CD4-positive, alpha-beta memory T cell (primary cell): Measurements from ENCODE around the gene TEX48. TPM values are rescaled to one million over a fixed set of nuclear protein-coding genes. Genes with fewer than 3 reads are reported as not detected.

Experiments
- CTCF ChIA-PET: fragments of 350-600 bp; sonication (Branson Sonifier 250); formaldehyde crosslinking; loops from one replicate; lab custom pipeline; 2021; ENCODE audit warnings: inconsistent platforms; ENCODE audit not compliant: partially characterized antibody; lab: Charles Lee
- POLR2A ChIA-PET: fragments of 350-600 bp; sonication (Branson Sonifier 250); formaldehyde crosslinking; loops from one replicate; lab custom pipeline; 2021; ENCODE audit not compliant: partially characterized antibody; lab: Charles Lee
- DNase-seq, 5 donors: peaks; one replicate each; pipeline versions ENCODE4 v3.0.0 to v3.0.0-alpha.2; 2020 to 2022; ENCODE audit warnings: mixed read lengths in 1 of 5
- H3K27ac ChIP-seq: one replicate; pipeline ENCODE4 v1.7.0; 2013; ENCODE audit warnings: low read depth, low read length
- H3K27me3 ChIP-seq: 2 replicates; pipeline ENCODE4 v1.7.0; 2013; ENCODE audit warnings: mild to moderate bottlenecking, low read length, moderate library complexity; ENCODE audit not compliant: insufficient read depth
- H3K36me3 ChIP-seq: 2 replicates; pipeline ENCODE4 v1.7.0; 2013; ENCODE audit warnings: mild to moderate bottlenecking, low read length, moderate library complexity; ENCODE audit not compliant: insufficient read depth
- H3K4me1 ChIP-seq: 2 replicates; pipeline ENCODE4 v1.7.0; 2013; ENCODE audit warnings: mild to moderate bottlenecking, low read length, moderate library complexity; ENCODE audit not compliant: insufficient read depth
- H3K4me3 ChIP-seq, 2 donors: one replicate each; pipeline ENCODE4 v1.7.0; 2013; ENCODE audit warnings: low read length in 2 of 2, mild to moderate bottlenecking in 1 of 2
- H3K9me3 ChIP-seq, 2 donors: one replicate each; pipeline ENCODE4 v1.7.0; 2013; ENCODE audit warnings: low read length in 2 of 2, control low read depth in 1 of 2; ENCODE audit not compliant: control insufficient read depth in 1 of 2
- H3K27ac Mint-ChIP-seq, 7 donors: one replicate each; pipeline ENCODE4 v1.8.0; 2020 to 2021; ENCODE audit warnings: mixed read lengths in 7 of 7, mild to moderate bottlenecking in 6 of 7, inconsistent platforms in 3 of 7, moderate library complexity in 3 of 7
- H3K27me3 Mint-ChIP-seq, 2 donors: one replicate each; pipeline ENCODE4 v1.8.0; 2020 to 2021; ENCODE audit warnings: mixed read lengths in 2 of 2
- H3K36me3 Mint-ChIP-seq, 2 donors: one replicate each; pipeline ENCODE4 v1.8.0; 2020 to 2021; ENCODE audit warnings: mixed read lengths in 2 of 2, inconsistent platforms in 1 of 2, mild to moderate bottlenecking in 1 of 2
- H3K4me1 Mint-ChIP-seq, 4 donors: one replicate each; pipeline ENCODE4 v1.8.0; 2020 to 2021; ENCODE audit warnings: mixed read lengths in 4 of 4, mild to moderate bottlenecking in 1 of 4
- H3K4me3 Mint-ChIP-seq, 8 donors: one replicate each; pipeline ENCODE4 v1.8.0; 2020 to 2021; ENCODE audit warnings: mixed read lengths in 8 of 8, mild to moderate bottlenecking in 7 of 8, moderate library complexity in 6 of 8, inconsistent platforms in 3 of 8
- H3K9me3 Mint-ChIP-seq, 8 donors: one replicate each; pipeline ENCODE4 v1.8.0; 2020 to 2021; ENCODE audit warnings: mixed read lengths in 8 of 8, mild to moderate bottlenecking in 5 of 8, inconsistent platforms in 3 of 8, moderate library complexity in 1 of 8
- intact Hi-C: fragments of 100-400 bp; cut with micrococcal nuclease; formaldehyde crosslinking; loops from one replicate; pipeline ENCODE4 v1.15.1; 2023
- polyA plus RNA-seq, 2 donors: library from polyadenylated mRNA; unstranded; fragments of 300-500 nt; fragmentation: Illumina TruSeq; gene quantifications; one replicate each; pipeline ENCODE4 v1.2.3, GENCODE V29; 2021
- total RNA-seq, 2 experiments: library from RNA; stranded (reverse); gene quantifications; one replicate each; pipeline ENCODE4 v1.2.3, GENCODE V29; 2021

The TEX48 gene
- total and polyA plus RNA-seq, 4 experiments from 2014 or later = 0.33 TPM; not detected in 3

DNA sequence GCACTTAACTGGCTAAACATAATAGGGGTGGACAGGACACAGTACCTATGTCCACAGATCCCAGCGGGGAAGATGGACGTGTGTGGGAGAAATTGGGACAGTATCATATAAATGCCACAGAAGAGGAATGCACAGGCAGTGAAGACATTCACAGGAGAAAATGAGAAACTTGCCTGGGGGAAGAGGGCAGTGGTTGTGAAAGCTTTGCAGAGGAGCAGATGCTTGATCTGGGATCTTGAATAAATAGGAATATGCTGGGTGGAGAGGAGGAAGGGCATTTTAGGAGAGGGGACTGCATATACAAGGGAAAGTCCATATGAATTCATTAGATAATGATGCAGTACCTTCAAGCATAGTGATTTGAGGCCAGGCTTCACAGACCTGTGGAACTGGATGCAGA, 57.3 kb downstream of the TEX48 start:
- no peak overlapping the region for H3K4me3 Mint-ChIP-seq
- POLR2A ChIA-PET = interaction anchor here (1.4 kb wide), 1 partner anchor 32 kb away, joined by 4 read pairs; no protein-coding TSS in a partner anchor

GRCh38 chr9:114621975-114622609, 59.9 kb downstream of the TEX48 start:
- CTCF ChIA-PET = interaction anchor here (1.9 kb wide), 1 partner anchor 30 kb away, joined by 8 read pairs; no protein-coding TSS in a partner anchor
- Histone ChIP-seq H3K4me3 (no peak overlapping the region), H3K9me3 (no peaks in the 10 kb centered on the region), H3K27ac (no peak overlapping the region), H3K4me1 (no peaks in the 10 kb centered on the region), H3K36me3 (peaks cover 12% of the 10 kb centered on the region), H3K27me3 (no peaks in the 10 kb centered on the region)
- no peak overlapping the region for H3K4me3 Mint-ChIP-seq
- H3K27ac Mint-ChIP-seq = peak overlapping the region in 2 of 7 donors; percentile 18 to 36
- H3K4me1 Mint-ChIP-seq = peaks cover 4 to 14% (median 8%) of the 10 kb centered on the region in 4 donors
- intact Hi-C loops = no loop called here
- H3K27me3 Mint-ChIP-seq = no peaks in the 10 kb centered on the region
- POLR2A ChIA-PET = interaction anchor here (1.2 to 13.9 kb wide), 2 partner anchors 10 to 30 kb away, joined by 3 to 244 read pairs; partner anchors contain the start of gene ATP6V1G1
- no peak for DNase-seq
- no peaks in the 10 kb centered on the region for H3K9me3 Mint-ChIP-seq
- peaks cover 47 to 57% of the 10 kb centered on the region in 2 donors for H3K36me3 Mint-ChIP-seq

More for the DNA sequence above, 57.3 kb downstream of the TEX48 start:
- no peaks in the 10 kb centered on the region for H3K9me3 ChIP-seq
- Mint-ChIP-seq H3K27ac (no peak overlapping the region), H3K36me3 (peaks cover 55 to 59% of the 10 kb centered on the region in 2 donors), H3K27me3 (no peaks in the 10 kb centered on the region), H3K9me3 (no peaks in the 10 kb centered on the region), H3K4me1 (peaks cover 0 to 6% (median 2%) of the 10 kb centered on the region in 4 donors)
- H3K27me3 ChIP-seq = no peaks in the 10 kb centered on the region
- CTCF ChIA-PET = interaction anchor here (0.7 to 1.3 kb wide), 2 partner anchors 219 to 303 kb away, joined by 3 to 4 read pairs; no protein-coding TSS in a partner anchor
- no peak overlapping the region for H3K4me3 ChIP-seq
- H3K36me3 ChIP-seq = peaks cover 26% of the 10 kb centered on the region
- DNase-seq = no peak
- H3K4me1 ChIP-seq = no peaks in the 10 kb centered on the region
- intact Hi-C loops = loop anchor here (5.0 kb wide), 1 partner anchor 32 kb away; no protein-coding TSS in a partner anchor
- H3K27ac ChIP-seq = no peak overlapping the region

GRCh38 chr9:114621561-114621960, 60.4 kb downstream of the TEX48 start:
- intact Hi-C loops = no loop called here
- no peaks in the 10 kb centered on the region for H3K27me3 ChIP-seq

GRCh38 chr9:114619191-114619761, 62.7 kb downstream of the TEX48 start:
- H3K9me3 ChIP-seq = no peaks in the 10 kb centered on the region
- H3K4me1 ChIP-seq = peaks cover 10% of the 10 kb centered on the region
- Mint-ChIP-seq H3K27ac (peak overlapping the region in 6 of 7 donors; percentile 22 to 94 (median 78)), H3K36me3 (peaks cover 34 to 39% of the 10 kb centered on the region in 2 donors), H3K9me3 (no peaks in the 10 kb centered on the region), H3K4me1 (peaks cover 13 to 30% (median 21%) of the 10 kb centered on the region in 4 donors), H3K4me3 (peak overlapping the region; percentile 58 to 86 (median 75)), H3K27me3 (no peaks in the 10 kb centered on the region)
- DNase-seq = no peak
- H3K27ac ChIP-seq = no peak overlapping the region
- H3K4me3 ChIP-seq = no peak overlapping the region
- CTCF ChIA-PET = interaction anchor here (1.3 to 3.2 kb wide), 3 partner anchors 27 to 34 kb away, joined by 4 to 12 read pairs (median 4); no protein-coding TSS in a partner anchor
- H3K27me3 ChIP-seq = no peaks in the 10 kb centered on the region
- H3K36me3 ChIP-seq = no peaks in the 10 kb centered on the region
- intact Hi-C loops = no loop called here
- POLR2A ChIA-PET = interaction anchor here (13.9 kb wide), 1 partner anchor 28 kb away, joined by 244 read pairs; the partner anchor contains the start of gene ATP6V1G1

More at GRCh38 chr9:114621561-114621960, 60.4 kb downstream of the TEX48 start:
- ChIA-PET CTCF (interaction anchor here (1.9 kb wide), 1 partner anchor 29 kb away, joined by 8 read pairs; no protein-coding TSS in a partner anchor), POLR2A (interaction anchor here (1.2 to 13.9 kb wide), 2 partner anchors 9 to 30 kb away, joined by 3 to 244 read pairs; partner anchors contain the start of gene ATP6V1G1)
- H3K27me3 Mint-ChIP-seq = no peaks in the 10 kb centered on the region
- peaks cover 9 to 19% (median 12%) of the 10 kb centered on the region in 4 donors for H3K4me1 Mint-ChIP-seq
- Histone ChIP-seq H3K9me3 (no peaks in the 10 kb centered on the region), H3K27ac (no peak overlapping the region), H3K4me1 (peaks cover 4% of the 10 kb centered on the region), H3K36me3 (peaks cover 7% of the 10 kb centered on the region), H3K4me3 (no peak overlapping the region)
- H3K9me3 Mint-ChIP-seq = no peaks in the 10 kb centered on the region
- peak overlapping the region in 2 of 7 donors; percentile 18 to 87 for H3K27ac Mint-ChIP-seq
- no peak overlapping the region for H3K4me3 Mint-ChIP-seq
- peaks cover 42 to 53% of the 10 kb centered on the region in 2 donors for H3K36me3 Mint-ChIP-seq
- no peak for DNase-seq

DNA sequence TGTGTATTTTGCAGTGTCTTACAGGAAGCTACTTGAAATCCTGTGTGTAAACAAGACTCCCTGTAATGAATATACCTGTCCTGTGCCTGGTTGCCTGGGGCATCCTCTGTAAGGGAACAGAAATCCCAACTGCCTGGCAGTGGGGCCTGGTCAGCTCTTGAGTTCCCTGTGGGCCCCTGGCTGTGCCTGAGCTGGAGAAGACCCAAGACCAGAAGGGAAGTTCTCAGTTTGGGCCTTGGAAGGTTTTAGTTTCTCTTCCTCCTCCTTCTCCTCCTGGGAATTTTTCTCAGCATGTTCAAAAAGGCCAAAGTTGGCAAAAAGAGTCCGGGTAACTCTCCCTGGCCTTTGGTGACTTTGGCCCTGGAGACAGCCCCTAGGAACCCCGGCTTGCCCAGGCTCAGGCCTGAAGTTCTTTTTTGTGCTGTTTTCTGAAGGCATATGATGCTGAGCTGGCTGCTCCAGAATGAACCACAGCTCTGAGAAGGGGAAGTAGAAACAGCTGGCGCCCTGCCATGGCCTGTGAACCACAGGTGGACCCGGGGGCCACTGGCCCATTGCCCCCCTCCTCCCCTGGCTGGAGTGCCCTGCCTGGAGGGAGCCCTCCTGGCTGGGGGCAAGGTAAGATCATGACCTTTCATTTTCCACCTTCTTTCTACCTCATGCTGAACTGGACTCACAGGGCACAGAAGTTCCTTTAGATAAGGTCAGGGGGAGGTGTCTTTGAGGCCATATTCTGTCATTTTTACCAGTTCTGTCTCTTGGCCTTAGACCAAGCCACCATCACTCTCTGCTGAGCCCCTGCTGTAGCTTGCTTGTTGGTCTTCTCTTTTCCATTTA, 65.1 kb downstream of the TEX48 start:
- Mint-ChIP-seq H3K27ac (peak overlapping the region; percentile 65 to 89 (median 84)), H3K27me3 (no peaks in the 10 kb centered on the region), H3K4me1 (peaks cover 28 to 54% (median 42%) of the 10 kb centered on the region in 4 donors), H3K9me3 (no peaks in the 10 kb centered on the region), H3K4me3 (peak overlapping the region in 4 of 8 donors; percentile 39 to 69 (median 63)), H3K36me3 (peaks cover 24 to 27% of the 10 kb centered on the region in 2 donors)
- ChIA-PET POLR2A (interaction anchor here (0.6 to 13.9 kb wide), 2 partner anchors 13 to 25 kb away, joined by 3 to 244 read pairs; partner anchors contain the start of gene ATP6V1G1), CTCF (interaction anchor here (0.8 to 3.2 kb wide), 7 partner anchors 22 to 326 kb away, joined by 3 to 12 read pairs (median 3); no protein-coding TSS in a partner anchor)
- no peaks in the 10 kb centered on the region for H3K9me3 ChIP-seq
- peaks cover 34% of the 10 kb centered on the region for H3K4me1 ChIP-seq
- no peaks in the 10 kb centered on the region for H3K36me3 ChIP-seq
- H3K27ac ChIP-seq = no peak overlapping the region
- H3K4me3 ChIP-seq = no peak overlapping the region
- H3K27me3 ChIP-seq = no peaks in the 10 kb centered on the region
- intact Hi-C loops = no loop called here
- DNase-seq = no peak
